ENCODE data around the gene RALGAPA2. TPM values are rescaled to one million over a fixed set of nuclear protein-coding genes. Genes with fewer than 3 reads are reported as not detected.
A peak's percentile ranks its signal among the peaks of the same experiment; 100 is the strongest.

RALGAPA2 gene
- total RNA-seq, 1 experiment from 2014 or later = 10.8 TPM

DNA sequence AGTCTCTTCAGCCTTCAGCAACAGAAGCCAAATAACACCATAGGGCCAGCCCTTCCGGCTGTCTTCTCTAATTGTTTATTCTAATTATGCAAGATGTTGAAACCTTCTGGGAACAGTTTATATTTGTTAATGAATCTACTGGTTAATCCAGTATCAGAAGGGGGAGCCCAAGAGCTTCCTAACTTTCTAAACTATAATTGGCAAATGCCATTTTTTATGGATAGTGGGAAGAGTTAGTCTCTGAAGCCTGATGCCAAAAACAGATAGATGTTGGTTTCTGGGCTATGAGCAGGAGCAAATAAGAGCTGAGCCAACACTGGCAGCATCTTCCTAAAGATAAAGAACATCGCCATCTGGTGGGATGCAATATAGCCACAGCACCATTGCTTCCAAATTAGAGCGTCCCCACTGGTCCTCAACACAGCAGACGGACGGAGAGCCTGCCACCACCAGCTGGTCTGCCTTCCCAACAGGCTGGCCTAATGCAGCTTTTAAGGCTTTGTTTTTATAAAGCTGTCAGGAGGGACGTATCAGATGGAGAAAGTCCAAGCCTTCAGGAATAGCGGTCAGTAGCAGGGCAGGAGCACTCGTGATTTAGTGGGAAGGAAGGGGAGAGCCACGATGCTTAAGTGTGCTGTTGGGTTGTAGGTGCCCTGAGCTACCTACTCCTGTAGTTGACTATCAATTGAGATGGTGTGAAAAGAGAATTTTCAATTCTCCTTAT lies 118.8 kb downstream of the RALGAPA2 start:
- Histone ChIP-seq H2AFZ (ENCODE audit: low read depth, low read length, poor library complexity, severe bottlenecking) (no peak overlapping the region), H3K4me1 (ENCODE audit: control insufficient read depth in 1 of 2, insufficient read depth in 2 of 2, low read length in 2 of 2) (no peaks in the 10 kb centered on the region), H3K9me3 (ENCODE audit: control insufficient read depth in 1 of 2, insufficient read depth in 1 of 2, low read depth in 1 of 2, low read length in 2 of 2) (no peaks in the 10 kb centered on the region), H3K9ac (ENCODE audit: low read length) (no peak overlapping the region), H3K36me3 (ENCODE audit: control insufficient read depth in 1 of 2, insufficient read depth in 2 of 2, low read length in 2 of 2) (no peaks in the 10 kb centered on the region), H3K27me3 (ENCODE audit: insufficient read depth, low read length) (no peaks in the 10 kb centered on the region), H3K9me2 (ENCODE audit: insufficient read depth) (no peaks in the 10 kb centered on the region), H3K4me3 (replicated peaks in 1 of 2; ENCODE audit: low read depth in 1 of 2, low read length in 2 of 2) (no peak overlapping the region), H3K4me2 (ENCODE audit: low read length) (no peak overlapping the region), H3K27ac (ENCODE audit: low read depth, low read length) (no peak overlapping the region), H3K79me2 (ENCODE audit: insufficient read depth, low read length) (no peaks in the 10 kb centered on the region), H4K20me1 (ENCODE audit: insufficient read depth) (no peaks in the 10 kb centered on the region)
- peak; percentile 18 for DNase-seq (ENCODE audit: low read depth, low spot score)
- ChIA-PET RAD21 (ENCODE audit: low non-redundant PET in 1 of 2, low total read pairs in 2 of 2, uncharacterized antibody in 2 of 2, unreplicated experiment in 2 of 2) (no interaction called here), CTCF (interaction anchor here (0.7 to 2.4 kb wide), 17 partner anchors 9 to 912 kb away, joined by 3 to 12 read pairs (median 3); no protein-coding TSS in a partner anchor), POLR2A (no interaction called here)
- BruUV-seq (replicated peaks) = no TSS peak
- ATAC-seq = peak; percentile 80
- peak; percentile 35; the same call in 1 of the 2 replicates for TF ChIP-seq RAD21 (IDR thresholded peaks at IDR 0.05; ENCODE audit: low read depth)
- no peak for TF ChIP-seq CEBPB (IDR thresholded peaks at IDR 0.05; ENCODE audit: low read depth)
- TF ChIP-seq, protein P1, sequence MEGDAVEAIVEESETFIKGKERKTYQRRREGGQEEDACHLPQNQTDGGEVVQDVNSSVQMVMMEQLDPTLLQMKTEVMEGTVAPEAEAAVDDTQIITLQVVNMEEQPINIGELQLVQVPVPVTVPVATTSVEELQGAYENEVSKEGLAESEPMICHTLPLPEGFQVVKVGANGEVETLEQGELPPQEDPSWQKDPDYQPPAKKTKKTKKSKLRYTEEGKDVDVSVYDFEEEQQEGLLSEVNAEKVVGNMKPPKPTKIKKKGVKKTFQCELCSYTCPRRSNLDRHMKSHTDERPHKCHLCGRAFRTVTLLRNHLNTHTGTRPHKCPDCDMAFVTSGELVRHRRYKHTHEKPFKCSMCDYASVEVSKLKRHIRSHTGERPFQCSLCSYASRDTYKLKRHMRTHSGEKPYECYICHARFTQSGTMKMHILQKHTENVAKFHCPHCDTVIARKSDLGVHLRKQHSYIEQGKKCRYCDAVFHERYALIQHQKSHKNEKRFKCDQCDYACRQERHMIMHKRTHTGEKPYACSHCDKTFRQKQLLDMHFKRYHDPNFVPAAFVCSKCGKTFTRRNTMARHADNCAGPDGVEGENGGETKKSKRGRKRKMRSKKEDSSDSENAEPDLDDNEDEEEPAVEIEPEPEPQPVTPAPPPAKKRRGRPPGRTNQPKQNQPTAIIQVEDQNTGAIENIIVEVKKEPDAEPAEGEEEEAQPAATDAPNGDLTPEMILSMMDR (IDR thresholded peaks at IDR 0.05 in 2 of 3, conservative IDR thresholded peaks at IDR 0.05 in 1 of 3; ENCODE audit: borderline replicate concordance in 1 of 3, insufficient read depth in 1 of 3, low read depth in 2 of 3, low read length in 2 of 3) = peak in 2 of 3 experiments; percentile 74 to 77
- intact Hi-C loops (cut with micrococcal nuclease) = loop anchor here (2.0 to 10.0 kb wide), 2 partner anchors 231 to 509 kb away; no protein-coding TSS in a partner anchor

DNA sequence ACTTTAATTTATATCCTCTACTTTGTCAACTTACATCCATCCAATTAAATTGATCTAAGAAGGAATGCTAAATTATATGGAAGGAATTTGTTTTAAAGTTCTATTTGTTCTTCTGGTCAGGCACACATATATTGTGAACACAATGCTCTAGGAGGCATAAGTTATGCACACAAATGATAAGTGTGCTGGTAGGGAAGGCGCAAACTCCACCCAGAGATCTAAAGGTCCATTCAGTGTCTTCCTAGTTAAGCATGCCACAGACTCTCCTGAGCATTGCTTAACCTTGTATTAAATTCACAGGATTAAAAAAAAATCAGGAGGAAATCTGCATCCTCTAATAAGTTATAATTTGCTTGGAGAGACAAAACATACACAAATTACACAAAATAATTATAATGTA lies 127.3 kb downstream of the RALGAPA2 start:
- POLR2A ChIA-PET = no interaction called here
- Histone ChIP-seq H3K27ac (ENCODE audit: low read depth, low read length) (no peak overlapping the region), H3K9me3 (ENCODE audit: control insufficient read depth in 1 of 2, insufficient read depth in 1 of 2, low read depth in 1 of 2, low read length in 2 of 2) (no peaks in the 10 kb centered on the region), H2AFZ (ENCODE audit: low read depth, low read length, poor library complexity, severe bottlenecking) (no peak overlapping the region), H3K9me2 (ENCODE audit: insufficient read depth) (no peaks in the 10 kb centered on the region), H3K4me2 (ENCODE audit: low read length) (no peak overlapping the region), H3K79me2 (ENCODE audit: insufficient read depth, low read length) (no peaks in the 10 kb centered on the region), H3K4me1 (ENCODE audit: control insufficient read depth in 1 of 2, insufficient read depth in 2 of 2, low read length in 2 of 2) (no peaks in the 10 kb centered on the region), H3K4me3 (replicated peaks in 1 of 2; ENCODE audit: low read depth in 1 of 2, low read length in 2 of 2) (no peak overlapping the region), H4K20me1 (ENCODE audit: insufficient read depth) (no peaks in the 10 kb centered on the region), H3K36me3 (ENCODE audit: control insufficient read depth in 1 of 2, insufficient read depth in 2 of 2, low read length in 2 of 2) (peaks cover 0 to 6% of the 10 kb centered on the region in 2 experiments; a peak in 1 of 4 replicates), H3K9ac (ENCODE audit: low read length) (no peak overlapping the region), H3K27me3 (ENCODE audit: insufficient read depth, low read length) (no peaks in the 10 kb centered on the region)
- BruUV-seq (replicated peaks) = no TSS peak
- RAD21 ChIA-PET (ENCODE audit: low non-redundant PET in 1 of 2, low total read pairs in 2 of 2, uncharacterized antibody in 2 of 2, unreplicated experiment in 2 of 2) = no interaction called here
- CTCF ChIA-PET = interaction anchor here (2.0 kb wide), 1 partner anchor 9 kb away, joined by 6 read pairs; no protein-coding TSS in a partner anchor
- ATAC-seq (no peak), DNase-seq (ENCODE audit: low read depth, low spot score) (no peak)
- intact Hi-C loops (cut with micrococcal nuclease) = no loop called here
- TF ChIP-seq ZFX (IDR thresholded peaks at IDR 0.05) (no peak), EZH2phosphoT487 (IDR thresholded peaks at IDR 0.05; ENCODE audit: borderline replicate concordance) (no peak), TCF7L2 (IDR thresholded peaks at IDR 0.05; ENCODE audit: borderline replicate concordance, extremely low read depth, insufficient read depth, insufficient read length) (no peak), POLR2AphosphoS5 (IDR thresholded peaks at IDR 0.05; ENCODE audit: low read depth, low read length) (no peak), CBX3 (IDR thresholded peaks at IDR 0.05; ENCODE audit: low read depth) (no peak), EZH2 (IDR thresholded peaks at IDR 0.05) (no peak), RAD21 (IDR thresholded peaks at IDR 0.05; ENCODE audit: low read depth) (no peak), JUND (IDR thresholded peaks at IDR 0.05) (no peak), ELF1 (IDR thresholded peaks at IDR 0.05; ENCODE audit: borderline replicate concordance, low read depth) (no peak), SRF (IDR thresholded peaks at IDR 0.05; ENCODE audit: low read depth) (no peak)
- TF ChIP-seq, protein P2, sequence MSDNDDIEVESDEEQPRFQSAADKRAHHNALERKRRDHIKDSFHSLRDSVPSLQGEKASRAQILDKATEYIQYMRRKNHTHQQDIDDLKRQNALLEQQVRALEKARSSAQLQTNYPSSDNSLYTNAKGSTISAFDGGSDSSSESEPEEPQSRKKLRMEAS (IDR thresholded peaks at IDR 0.05) = no peak
- TF ChIP-seq, protein P3, sequence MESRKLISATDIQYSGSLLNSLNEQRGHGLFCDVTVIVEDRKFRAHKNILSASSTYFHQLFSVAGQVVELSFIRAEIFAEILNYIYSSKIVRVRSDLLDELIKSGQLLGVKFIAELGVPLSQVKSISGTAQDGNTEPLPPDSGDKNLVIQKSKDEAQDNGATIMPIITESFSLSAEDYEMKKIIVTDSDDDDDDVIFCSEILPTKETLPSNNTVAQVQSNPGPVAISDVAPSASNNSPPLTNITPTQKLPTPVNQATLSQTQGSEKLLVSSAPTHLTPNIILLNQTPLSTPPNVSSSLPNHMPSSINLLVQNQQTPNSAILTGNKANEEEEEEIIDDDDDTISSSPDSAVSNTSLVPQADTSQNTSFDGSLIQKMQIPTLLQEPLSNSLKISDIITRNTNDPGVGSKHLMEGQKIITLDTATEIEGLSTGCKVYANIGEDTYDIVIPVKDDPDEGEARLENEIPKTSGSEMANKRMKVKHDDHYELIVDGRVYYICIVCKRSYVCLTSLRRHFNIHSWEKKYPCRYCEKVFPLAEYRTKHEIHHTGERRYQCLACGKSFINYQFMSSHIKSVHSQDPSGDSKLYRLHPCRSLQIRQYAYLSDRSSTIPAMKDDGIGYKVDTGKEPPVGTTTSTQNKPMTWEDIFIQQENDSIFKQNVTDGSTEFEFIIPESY (IDR thresholded peaks at IDR 0.05; ENCODE audit: extremely low read depth, insufficient replicate concordance, low read length) = no peak

All from HCT116 (cell line).